Measurements from ENCODE around the gene ANGPTL7.

GRCh38 chr1:11188381-11188780 lies 774 bp upstream of the ANGPTL7 start:
- no peak for TF ChIP-seq POLR2A (IDR thresholded peaks at IDR 0.05; ENCODE audit: low read depth)
- TF ChIP-seq CTCF (IDR thresholded peaks at IDR 0.05), result no peak
- TF ChIP-seq POLR2AphosphoS5 (IDR thresholded peaks at IDR 0.05), result no peak
- no peak for TF ChIP-seq EP300 (IDR thresholded peaks at IDR 0.05)
